LNCAP (cell line): ENCODE results near the gene TCEAL3.

Experiments
- CTCF ChIP-seq: fragments of 450-650 bp; IDR thresholded peaks from 2 replicates; pipeline ENCODE4 v1.5.1; 2017; ENCODE audit warnings: mild to moderate bottlenecking

The TCEAL3 gene

GRCh38 chrX:103613362-103613890 lies 5.7 kb downstream of the TCEAL3 start:
- TF ChIP-seq CTCF = no peak

GRCh38 chrX:103614999-103615398 lies 7.2 kb downstream of the TCEAL3 start:
- no peak for TF ChIP-seq CTCF

DNA sequence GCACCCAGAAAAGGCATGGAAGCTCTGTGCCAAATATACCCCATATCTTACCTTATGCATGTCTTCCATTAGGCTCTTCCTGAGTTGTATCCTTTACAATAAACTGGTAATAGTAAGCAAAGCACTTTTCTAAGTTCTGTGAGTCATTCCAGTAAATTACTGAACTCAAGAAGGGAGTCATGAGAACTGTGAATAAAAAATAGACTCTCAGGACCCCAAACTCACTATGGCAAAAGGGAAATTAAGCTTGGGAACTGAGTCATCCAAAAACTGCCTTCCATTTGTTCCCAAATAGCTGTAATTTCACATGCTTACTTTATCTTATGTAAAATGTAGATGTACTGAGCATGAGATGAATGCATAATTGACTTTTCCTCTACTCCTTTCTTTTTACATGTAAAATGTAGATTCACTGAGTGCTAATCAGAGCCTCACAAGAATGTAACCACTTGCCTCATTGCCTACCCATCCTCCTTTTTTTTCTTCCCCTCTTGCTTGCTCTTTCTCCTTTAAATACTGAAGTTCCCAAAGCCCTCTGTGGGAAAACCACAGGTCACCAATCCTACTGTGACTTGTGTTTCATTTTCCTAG lies 8.1 kb downstream of the TCEAL3 start:
- TF ChIP-seq CTCF = no peak

DNA sequence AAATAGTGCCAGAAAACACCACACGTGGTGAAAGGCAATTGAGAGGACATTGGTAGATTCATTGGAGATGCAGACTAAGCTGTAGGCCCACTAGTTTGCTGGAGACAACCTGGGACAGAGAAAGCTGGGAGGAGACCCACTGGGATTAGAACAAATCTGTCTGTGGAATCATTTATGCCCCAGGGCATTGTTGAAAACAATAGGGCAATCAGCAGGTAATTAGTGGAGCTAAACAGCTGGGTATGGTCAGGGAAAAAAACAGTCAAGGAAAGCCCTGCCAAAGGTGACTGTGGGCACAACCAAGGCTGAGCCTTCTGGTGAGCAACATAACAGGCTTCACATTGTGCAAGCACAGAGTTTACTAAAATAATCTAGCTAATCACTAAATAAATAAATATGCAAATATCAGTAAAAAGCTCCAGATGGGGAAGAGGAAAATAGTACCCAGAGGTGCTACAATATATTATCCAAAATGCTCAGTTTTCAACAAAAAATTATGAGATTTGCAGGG lies 9.0 kb downstream of the TCEAL3 start:
- TF ChIP-seq CTCF = no peak

- TF ChIP-seq CTCF = no peak
Measured at GRCh38 chrX:103624111-103624510, 16.3 kb downstream of the TCEAL3 start.

DNA sequence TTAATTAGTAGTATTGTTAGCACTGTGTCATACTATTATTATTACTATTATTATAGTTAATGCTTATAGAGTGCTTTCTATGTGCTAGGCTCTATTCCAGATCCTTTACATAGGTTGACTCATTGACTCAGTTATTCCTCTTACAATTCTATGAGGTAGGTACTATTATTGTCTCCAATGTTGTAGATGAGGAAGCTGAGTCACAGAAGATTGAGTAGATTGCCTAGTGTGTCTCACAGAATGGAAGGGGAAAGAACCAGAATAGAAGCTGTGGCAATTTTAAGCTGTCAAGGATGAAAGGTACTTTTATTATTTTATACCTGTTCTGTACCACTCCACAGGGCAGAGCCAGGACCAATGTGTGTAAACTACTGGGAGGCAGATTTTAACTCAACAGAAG lies 19.1 kb downstream of the TCEAL3 start:
- no peak for TF ChIP-seq CTCF

DNA sequence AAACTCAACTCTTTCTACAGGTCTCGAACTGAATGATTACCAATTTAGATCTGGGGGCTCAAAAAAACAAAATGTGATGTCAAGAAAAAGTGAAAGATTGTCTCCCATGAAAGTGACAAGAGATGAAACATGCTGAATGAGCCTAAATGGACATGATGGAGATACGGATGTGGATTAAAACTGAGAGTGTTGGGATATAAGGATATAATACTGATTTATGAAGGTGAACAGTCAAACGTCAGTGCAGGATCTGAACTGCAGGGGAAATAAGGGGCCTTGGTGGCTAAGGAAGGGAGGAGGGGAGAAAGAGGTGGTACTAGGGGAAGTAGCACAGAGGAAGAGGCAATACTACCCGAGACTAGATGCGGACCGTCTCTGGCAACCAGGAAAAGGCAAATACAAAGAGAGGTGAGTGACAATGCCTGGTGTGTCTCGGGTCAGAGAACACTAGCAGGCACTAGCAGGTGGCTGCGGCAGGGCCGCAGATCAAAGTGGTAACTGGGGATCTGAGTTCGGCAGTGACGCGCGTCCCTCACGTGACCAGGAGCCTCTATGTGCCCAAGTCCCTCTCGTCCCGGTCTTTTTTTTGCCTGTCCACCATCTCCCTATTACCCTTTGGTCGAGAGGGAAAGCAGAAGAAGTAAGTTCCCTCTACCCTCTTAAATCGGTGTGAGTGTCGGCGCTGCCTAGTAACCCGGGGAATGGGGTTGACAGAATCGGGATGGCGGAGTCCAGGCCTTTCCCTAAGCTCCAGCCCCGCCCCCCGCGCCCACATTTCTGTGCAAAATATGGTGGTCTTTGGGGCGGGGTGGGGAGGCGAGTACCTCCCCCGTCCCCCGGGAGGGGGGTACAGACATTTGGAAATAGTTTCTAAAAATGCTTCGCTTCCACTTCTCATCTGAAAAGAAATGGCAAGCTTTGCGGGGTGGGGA lies 20.9 kb downstream of the TCEAL3 start, which contains the start of gene TCEAL1:
Gene TCEAL1, plus strand, starts transcription at position 590 of the 932 bp plus-strand sequence. CDS start 942 bp downstream, outside the sequence.
- no peak for TF ChIP-seq CTCF
